Activated CD8-positive, alpha-beta memory T cell treated with anti-CD3 and anti-CD28 coated beads for 4 hours (primary cell): ENCODE data around the gene SREBF2.
A peak's percentile ranks its signal among the peaks of the same experiment; 100 is the strongest.

Experiments
- DNase-seq, 2 donors: peaks; one replicate each; pipeline ENCODE4 v3.0.0-alpha.2; 2020; ENCODE audit warnings: low read depth in 2 of 2

The SREBF2 gene

DNA sequence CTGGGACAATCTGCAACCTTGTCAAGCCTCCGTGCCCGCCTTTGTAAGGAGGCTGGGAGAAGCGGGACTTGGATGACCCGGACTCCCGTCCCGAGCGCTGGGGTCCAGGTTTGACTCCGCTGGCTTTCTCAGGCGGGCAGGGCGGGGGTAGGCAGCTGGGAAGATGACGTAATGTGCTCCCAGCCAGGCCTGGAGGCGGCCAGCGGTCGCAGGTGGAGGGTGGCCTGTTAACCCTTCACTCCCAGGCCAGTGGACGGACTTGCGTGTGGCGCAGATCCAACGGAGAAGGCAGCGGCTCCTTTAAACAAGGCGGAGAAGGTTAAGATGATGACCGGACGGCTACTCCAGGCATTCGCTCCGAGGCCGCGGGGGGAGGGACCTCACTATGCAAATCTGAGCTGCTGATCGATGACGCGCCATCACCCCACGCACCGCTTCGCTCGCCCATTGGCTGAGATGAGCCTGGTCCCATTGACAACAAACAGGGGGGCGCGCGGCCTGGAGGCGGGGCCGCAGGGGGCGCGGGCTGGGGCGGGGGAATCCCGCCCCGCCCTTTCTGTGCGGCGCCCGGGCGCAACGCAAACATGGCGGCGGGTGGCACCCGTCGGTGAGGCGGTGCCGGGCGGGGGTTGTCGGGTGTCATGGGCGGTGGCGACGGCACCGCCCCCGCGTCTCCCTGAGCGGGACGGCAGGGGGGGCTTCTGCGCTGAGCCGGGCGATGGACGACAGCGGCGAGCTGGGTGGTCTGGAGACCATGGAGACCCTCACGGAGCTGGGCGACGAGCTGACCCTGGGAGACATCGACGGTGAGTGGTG lies at the start of gene SREBF2:
Gene SREBF2 (plus strand): TSS at position 553 of the 816 bp plus-strand sequence. CDS start 166 bp downstream, at position 719.
- peak; percentile 98 to 99 for DNase-seq

DNA sequence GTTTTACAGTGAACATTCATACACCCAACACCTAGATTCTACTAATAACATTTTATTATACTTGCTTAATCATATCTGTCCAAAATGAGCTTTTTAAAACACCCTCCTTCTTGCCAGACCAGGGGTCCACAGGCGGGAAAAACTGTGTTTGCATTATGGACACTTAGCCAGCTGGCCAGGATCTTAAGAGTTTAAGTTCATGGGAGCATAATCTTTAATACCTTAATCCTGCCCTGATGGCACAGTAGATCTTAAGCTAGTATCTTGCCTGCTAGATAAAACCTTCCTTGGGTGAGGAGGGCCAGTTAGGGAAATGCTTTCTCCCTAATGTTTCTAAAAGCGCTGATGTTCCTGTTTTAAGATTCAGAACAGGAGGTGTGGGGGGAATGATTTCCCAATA lies 45.6 kb upstream of the SREBF2 start:
- no peak for DNase-seq

DNA sequence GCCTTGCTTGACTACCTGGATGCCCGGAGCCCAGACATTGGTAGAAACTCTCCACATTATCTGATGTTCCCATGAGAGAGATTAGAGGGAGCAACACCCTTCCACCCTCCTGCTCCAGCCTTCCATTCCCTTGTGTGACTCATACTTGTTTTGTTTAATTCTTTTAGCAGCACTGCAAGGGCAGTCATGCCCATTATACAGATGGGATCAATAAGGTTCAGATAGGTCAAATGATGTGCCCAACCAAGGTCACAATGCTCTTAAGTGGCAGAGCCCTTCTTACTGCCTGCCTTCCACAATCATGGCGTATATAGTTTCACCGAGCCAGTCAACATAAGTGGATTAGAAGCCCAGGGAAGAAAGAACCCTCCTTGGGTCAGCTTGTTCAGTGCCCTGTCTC lies 39.0 kb upstream of the SREBF2 start:
- no peak for DNase-seq

DNA sequence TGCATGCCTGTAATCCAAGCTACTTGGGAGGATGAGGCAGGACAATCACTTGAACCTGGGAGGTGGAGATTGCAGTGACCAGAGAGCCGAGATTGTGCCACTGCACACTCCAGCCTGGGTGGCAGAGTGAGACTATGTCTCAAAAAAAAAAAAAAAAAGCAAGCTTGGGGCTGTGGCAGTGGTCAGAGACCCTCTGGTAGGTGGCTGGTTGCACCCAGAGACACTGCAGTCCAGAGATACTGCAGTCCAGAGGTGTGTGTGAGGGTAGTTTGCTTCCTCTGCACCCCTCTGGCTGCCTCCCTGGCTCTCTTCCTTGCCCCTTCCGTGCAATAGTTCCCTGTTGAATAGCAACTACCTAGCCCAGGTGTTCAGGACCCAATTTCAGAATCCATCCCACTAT lies 34.2 kb upstream of the SREBF2 start:
- no peak for DNase-seq

DNA sequence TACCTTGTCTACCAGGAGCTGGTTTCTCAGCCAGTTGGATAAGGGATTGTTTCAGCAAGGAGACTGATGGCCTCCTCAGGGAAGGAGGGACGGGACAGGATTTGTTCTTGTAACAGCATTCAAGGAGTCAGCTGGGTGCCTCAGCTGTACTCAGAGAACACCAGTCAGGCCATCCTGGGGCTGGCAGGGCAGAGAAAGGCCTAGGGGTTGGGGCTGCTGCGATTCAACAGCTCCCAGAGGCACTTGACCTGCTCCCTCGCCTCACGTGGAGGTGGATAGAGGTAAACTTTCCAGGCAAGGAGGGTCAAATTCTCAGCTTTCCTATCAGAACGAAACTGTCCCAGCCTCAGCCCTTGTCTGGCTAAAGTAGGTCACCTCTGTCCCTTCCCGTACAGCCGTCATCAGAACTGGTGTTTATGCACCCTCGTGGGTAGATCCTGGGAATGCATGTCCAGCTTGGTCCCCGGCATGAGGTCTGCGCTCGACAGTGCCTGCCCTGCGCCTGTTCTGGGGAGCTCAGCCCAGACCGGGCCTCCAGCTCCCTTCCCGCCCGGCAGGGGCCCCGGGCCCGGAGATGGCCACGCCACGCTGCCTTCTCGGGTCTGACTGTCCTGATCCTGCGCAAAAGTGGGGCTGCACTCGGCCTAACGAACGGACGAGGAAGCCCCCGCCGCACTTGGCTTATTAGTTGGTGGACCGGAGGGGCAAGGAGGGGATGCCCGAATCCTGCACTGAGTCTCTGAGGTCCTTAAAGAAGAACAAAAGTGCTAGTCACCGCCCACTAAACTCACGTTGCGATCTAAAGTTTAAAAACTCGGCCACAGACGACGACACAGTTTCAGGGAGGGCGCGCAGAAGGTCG lies 33.2 kb upstream of the SREBF2 start:
- DNase-seq = no peak

DNA sequence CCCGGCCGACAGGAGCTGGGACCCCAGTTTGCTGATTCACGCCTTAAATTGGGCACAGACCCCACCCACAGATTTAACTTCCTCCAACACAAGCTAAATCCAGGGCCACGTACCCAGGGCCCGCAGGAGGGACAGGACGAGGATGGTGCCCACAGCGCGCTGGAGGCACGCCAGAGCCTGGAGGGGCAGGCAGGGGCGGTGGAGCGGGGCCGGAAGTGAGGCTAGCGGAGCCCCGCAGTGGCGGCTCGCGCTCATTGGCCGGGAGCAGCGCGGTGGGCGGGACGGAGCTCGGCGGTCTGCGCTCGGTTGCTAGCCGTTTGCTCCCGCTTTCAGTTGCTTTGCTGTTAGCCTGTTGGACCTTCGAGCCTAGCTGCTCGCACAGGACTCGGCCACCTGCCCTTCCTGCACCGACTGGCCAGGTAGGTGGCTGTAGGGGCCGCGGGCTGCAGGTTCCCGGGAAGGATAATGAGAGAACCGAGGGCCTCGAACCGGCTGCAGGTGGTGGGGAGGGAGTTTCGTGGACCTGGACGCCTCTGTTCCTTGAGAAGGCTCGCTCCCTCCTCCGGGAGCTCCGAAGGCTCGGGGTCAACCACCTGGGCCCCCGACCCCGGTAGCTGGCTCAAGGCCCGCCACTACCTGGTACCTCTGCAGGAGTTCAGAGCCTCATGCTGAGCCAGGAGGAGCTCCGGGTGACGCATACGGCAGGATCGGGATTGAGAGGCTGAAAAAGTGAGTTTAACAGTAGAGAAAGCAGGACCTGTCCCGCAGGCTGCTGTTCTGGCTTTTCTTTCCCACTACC lies 32.4 kb upstream of the SREBF2 start, which contains the start of gene CCDC134:
Gene CCDC134 (plus strand): TSS at position 332 of the 799 bp plus-strand sequence. CDS start 8,212 bp downstream, outside the sequence.
- DNase-seq = peak; percentile 77 to 78

DNA sequence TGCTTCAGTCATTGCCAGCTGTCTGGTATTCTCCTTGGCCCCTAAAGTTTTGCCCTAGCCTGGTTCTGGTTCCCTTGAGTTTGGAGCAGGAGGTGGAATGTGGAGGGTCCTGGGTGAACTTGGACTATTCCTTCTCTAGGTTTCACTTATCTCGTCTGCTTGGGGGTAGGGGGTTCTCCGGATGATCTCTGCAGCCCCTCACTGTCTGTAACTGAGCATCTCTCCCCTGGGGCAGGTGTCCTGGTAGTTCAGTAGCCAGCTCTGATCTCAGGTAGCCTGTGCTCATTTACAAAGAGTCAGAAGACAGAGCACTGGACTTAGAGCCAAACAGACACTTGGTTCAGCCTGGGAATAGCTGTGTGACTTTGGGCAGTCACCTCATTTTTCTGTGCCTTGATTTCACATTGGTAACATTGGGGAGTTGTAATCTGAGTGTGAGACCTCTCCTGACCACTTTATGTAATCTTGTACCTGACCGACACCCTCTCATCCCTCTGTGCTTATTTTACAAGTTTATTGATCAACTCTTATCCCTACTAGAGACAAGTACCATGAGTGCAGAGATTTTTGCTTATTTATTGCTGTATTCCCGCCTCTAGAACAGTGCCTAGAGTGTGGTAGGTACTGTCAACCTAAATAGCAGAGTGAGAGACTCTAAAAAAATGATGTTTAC lies 31.6 kb upstream of the SREBF2 start:
- no peak for DNase-seq

DNA sequence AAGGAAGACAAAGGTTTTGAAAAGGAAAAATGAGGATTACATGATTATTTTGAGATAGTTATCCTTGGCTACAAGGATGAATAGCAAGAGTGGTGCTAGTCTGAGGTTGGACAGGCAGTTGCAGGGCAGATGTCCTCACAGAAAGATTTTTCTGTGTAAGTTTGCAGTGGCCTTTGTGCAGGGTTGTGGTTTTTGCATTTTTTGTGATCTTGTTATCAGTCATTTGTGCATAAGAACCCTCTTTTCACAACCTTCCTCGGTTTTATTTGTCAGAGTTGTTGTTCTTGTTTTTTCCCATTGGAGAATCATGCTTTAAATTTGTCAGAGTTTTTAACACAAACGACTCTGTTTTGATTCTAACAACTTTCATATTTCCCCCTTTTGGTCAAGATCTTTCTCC lies 31.0 kb upstream of the SREBF2 start:
- DNase-seq = no peak

DNA sequence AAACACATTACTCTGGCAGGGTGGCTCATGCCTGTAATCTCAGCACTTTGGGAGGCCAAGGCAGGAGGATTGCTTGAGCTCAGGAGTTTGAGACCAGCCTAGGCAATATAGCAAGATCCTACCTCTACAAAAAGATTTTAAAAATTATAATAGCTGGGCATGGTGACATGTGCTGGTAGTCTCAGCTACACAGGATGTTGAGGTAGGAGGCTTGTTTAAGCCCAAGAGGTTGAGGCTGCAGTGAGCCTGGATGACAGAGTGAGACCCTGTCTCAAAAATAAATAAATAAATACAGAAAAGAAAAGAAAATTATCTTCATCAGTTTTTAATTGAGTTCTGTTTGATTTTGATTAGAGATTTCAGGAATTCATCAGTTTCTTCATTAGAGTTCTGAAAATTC lies 27.3 kb upstream of the SREBF2 start:
- DNase-seq = no peak

DNA sequence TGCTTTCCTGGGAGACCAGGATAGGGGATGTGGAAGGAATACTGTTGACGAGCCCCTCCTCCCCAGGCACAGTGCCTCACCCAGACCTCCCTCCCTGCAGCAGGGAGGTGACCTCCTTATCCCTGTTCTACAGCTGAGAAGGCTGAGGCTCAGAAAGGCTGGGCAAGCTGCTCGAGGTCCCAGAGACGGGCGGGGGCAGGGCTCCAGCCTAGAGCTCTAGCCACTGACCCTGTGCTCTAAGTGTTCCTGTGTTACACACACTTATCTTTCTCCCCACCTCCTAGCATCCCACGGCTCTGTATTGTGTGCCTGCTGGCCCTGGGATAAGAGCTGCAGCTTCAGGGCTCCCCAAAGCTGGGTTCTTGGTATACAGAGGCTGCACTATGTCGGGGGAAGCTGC lies 24.5 kb upstream of the SREBF2 start:
- DNase-seq = no peak

DNA sequence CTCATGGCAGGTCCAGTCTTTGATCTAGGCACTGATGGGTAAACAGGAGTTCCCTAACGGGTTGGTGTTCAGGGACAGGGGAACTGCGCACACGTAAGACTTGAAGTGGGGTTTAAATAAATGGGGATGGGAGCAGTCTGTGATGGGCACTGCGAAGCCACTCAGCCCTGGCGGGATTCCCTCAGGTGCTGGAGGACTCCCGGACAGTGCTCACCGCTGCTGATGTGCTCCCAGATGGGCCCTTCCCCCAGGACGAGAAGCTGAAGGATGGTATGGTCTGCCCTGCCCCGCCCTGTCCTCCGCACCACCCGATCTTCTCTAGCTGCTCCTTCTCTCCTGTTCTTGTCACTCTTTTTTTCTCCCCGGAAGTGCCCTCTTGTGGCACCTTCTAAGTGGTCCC lies 22.9 kb upstream of the SREBF2 start:
- DNase-seq = no peak

DNA sequence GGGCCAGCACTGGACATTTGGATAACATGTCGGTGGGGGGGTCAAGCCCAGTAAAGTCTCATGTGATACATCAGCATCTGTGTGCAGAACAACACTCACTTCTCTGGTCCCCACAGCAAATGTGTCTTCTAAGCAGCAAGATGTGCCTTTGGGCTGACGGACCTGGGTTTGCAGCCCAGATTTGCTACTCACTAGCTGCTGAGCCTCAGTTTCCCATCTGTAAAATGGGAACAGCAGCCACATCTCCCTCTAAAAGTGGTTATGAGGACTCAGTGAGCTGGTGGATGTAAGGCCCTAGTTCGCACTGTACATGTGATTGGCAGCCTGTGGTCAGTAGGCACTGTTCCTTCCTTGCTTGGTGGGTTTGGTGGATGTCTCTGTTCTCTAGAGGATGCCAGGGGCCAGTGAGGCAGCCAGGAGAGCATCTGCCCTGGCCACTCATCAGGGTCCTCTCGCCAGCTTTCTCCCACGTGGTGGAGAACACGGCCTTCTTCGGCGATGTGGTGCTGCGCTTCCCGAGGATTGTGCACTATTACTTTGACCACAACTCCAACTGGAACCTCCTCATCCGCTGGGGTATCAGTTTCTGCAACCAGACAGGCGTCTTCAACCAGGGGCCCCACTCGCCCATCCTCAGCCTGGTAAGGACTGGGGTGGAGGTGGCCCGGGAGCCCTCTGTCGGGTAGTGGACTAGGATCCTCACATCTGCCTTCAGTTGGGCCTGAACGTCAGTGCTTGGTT lies 19.9 kb upstream of the SREBF2 start:
- DNase-seq = no peak

DNA sequence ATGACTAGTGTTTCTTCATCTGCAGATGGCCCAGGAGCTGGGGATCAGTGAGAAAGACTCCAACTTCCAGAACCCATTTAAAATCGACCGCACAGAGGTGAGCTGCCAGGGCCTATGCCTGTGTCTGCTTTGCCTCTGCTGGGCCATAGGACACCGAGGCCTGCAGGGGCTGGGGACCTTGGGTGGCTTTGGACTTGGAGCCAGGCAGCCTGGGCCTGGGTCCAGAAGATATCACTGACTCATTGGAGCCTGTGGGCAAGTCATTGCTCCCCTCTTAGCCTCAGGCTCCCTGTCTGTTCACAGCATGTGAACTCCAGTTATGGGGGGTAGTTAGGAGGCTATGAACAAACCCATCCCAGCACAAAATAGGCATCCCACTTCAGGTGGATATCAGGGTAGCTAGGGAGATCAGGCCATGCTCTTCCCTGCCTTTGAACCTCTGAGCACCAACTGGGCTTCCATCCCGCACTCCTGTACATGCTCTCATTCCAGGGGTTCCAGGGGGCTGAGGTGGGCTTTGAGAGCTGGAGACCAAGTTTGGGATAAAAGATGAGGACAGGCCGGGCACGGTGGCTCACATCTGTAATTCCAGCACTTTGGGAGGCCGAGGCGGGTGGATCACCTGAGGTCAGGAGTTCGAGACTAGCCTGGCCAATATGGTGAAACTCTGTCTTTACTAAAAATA lies 19.0 kb upstream of the SREBF2 start:
- no peak for DNase-seq

DNA sequence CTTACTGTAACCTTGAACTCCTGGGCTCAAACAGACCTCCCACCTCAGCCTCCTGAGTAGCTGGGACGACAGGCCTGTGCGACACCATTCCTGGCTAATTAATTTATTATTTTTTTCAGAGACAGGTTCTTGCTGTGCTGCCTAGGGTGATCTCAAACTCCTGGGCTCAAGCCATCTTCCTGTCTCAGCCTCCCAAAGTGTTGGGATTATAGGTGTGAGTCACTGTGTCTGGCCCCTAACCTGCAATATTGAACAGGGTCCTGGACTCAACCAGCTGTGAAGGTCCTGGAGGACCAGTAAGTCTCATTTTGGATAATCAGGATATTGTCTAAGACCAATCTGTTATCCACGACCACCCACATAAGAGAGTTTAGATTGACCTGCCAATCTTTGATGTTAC lies 17.2 kb upstream of the SREBF2 start:
- DNase-seq = no peak

DNA sequence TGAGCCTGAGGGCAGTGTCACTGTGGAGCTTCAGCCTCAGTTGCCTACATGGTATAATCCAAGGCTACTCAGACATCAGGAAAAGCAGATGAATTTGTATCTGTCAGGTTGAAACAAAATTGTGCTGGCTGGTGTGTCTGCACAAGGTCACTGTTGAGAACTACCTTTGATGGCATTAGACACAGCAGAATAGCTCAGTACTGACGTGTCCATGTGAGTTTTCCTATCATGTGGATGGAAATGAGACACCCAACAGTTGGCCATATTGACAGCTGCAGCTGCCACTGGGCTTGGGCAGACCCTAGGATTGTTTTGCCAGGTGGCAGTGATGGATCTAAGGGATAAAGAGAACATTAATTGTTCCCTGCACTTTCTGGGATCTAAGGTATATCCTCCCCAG lies 16.7 kb upstream of the SREBF2 start:
- DNase-seq = no peak

DNA sequence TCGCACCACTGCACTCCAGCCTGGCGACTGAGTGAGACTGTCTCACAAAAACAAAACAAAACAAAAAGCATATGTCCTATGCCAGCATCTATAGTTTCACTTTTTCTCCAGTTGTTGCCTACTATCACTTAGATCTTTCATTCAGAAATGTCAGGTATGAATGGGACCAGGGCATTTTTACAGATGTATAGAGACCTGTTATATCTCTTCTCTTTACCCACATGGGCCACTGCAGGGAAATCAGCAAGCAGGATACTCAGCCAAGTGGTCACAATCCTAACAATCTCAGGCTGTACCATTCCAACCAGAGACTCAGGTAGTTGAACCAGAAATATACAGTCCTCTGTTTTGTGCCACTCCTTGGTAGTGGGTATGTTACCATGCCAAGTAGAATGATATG lies 16.0 kb upstream of the SREBF2 start:
- DNase-seq = no peak

DNA sequence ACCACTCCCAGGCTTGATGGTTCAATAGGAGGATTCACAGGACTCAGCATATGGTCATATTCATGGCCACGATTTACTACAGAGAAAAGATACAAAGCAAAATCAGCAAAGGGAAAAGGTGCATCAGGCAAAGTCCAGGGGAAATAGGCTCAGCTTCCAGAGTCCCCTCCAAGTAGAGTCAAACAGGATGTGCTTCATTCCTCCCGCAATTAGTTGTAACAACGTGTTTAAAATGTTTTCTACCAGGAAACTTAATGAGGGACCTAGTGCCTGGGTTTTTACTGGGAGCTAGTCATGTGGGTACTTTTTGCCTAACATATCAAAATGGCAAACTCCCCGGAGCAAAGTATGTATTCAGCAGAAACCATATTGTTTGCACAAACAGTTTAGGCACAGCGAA lies 14.9 kb upstream of the SREBF2 start:
- no peak for DNase-seq

DNA sequence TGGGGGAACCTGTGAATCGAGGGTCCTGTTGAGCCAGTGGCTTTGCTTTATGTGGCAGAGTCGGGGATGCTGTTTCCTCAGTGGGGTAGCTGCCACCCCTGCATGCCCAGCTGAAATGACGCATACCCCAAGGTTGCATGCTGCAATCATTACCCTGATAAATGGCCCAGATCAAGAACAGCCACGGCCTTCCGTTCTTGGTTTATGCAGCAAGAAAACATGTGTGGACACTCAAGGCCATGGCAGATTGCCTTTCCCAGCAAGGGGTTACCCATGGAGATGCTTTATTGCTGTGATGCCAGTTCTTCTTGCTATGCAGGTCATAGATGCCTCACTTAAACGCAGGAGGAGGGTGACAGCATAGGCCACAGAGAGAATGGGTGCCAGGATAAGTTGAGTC lies 14.3 kb upstream of the SREBF2 start:
- no peak for DNase-seq

DNA sequence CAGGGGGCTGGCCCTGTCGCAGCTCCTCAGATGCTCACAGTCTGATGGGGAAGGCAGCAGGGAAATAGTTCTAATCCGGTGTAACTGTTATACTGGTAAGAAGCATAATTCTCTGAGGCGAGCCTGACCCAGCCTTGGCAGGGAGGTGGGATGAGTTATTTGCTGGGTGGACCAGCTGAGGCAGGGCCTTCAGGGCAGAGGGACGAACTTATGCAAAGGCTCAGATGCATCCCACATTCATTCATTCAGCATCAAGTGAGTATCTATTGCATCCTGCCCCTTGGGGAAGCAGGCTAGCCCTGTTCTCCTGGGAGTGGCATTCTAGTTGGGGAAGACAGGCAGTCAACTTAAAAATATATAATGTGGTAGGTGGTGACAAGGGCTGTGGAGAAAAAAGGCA lies 13.6 kb upstream of the SREBF2 start:
- no peak for DNase-seq

DNA sequence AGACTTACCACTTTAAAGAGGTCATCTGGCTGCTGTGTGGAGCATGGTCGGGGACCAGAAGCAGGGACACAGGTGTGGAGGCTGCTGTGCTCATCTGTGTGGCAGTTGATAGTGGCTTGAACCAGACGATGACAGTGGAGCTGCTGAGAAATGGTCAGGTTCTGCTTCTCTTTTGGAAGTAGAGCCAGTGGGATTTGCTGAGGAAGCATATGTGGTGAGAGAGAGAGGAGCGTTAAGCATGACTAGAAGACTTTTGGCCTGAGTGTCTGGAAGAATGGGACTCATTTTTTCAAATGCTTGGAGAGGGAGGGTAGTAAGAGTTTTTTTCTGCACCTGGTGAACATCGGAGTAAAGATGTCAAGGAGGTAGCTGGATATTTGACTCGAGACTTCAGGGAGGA lies 12.5 kb upstream of the SREBF2 start:
- DNase-seq = no peak
